Amniotic epithelial cell (primary cell): ENCODE data around the gene LSR.
"Not testable (repeated sequence)": the region's sequence is repeated elsewhere in the genome, so short reads cannot be mapped to it uniquely, and the experiment has no call there.

ENCODE experiments used
- DNase-seq: peaks from one replicate; pipeline ENCODE4 v3.0.0-alpha.2; 2010; ENCODE audit warnings: low read depth

The LSR gene

GRCh38 chr19:35267818-35268535 is 19.2 kb downstream of the LSR start:
- peak; percentile 47 for DNase-seq

DNA sequence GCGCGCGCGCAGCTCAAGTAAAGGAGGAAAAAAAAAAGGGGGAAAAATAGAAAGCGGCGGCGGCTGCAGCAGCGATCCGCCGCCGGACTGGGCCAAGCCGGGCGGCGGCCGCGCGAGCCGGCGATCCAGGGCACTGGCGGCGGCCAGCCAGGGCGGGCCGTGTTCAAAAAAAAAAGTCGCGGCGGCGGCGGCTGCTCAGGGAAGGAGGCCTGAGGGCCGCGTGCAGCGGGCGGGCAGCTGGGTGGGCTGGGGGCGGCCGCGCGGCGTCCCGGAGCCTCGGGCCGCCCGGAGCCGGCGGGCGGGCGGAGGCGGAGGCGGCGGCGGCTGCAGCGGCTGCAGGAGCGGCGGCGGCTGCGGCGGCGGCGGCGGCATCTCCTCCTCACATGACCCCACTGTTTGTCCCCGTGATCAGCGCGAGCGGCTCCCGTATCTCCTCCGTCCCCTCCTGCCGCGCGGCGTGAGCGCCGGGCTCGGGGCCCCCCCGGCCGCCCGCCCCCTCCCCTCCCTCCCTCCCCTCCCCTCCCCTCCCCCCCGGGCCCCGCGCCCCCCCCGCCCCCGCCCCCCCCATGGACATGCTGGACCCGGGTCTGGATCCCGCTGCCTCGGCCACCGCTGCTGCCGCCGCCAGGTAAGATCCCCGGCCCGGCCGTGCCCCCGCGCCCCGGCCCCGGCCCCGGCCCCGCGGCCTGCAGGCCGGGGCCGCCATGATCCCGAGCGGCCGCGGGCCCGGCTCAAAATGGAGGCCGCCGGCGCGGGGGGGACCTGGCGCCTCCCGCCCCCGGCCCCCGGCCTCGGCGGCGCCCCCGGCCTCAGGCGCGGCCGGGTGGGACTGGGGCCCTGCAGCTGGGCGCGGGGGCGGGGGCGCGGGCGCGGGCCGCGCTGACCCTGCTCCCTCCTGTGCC is 20.0 kb downstream of the LSR start, which contains the start of gene USF2:
USF2 (plus strand) TSS at position 427 of the 902 bp plus-strand sequence; CDS start at position 567, 140 bp downstream.
- peak; percentile 72 for DNase-seq

GRCh38 chr19:35269438-35270117 is 20.8 kb downstream of the LSR start:
- DNase-seq, result peak; percentile 75

GRCh38 chr19:35270381-35270811 is 21.6 kb downstream of the LSR start:
- no peak for DNase-seq

DNA sequence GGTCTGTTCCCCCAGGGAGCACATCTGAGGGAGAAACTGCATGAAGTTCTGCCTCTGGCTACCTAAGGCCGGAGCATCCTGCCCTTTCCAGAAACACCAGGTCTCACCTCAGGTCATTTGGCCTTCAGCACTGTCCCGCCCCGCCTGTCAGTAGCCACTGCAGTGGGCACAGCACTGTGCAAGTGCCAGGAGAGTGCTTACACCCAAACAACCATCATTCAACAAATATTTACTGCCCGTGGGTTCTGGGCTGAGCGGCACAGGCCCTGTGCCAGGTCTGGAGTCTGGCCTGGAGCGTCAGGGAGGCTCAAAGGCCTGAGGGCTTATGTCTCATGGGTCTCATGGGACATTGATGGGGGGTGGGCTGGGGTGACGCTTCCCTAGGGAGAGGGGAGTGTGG is 22.7 kb downstream of the LSR start:
- no peak for DNase-seq

DNA sequence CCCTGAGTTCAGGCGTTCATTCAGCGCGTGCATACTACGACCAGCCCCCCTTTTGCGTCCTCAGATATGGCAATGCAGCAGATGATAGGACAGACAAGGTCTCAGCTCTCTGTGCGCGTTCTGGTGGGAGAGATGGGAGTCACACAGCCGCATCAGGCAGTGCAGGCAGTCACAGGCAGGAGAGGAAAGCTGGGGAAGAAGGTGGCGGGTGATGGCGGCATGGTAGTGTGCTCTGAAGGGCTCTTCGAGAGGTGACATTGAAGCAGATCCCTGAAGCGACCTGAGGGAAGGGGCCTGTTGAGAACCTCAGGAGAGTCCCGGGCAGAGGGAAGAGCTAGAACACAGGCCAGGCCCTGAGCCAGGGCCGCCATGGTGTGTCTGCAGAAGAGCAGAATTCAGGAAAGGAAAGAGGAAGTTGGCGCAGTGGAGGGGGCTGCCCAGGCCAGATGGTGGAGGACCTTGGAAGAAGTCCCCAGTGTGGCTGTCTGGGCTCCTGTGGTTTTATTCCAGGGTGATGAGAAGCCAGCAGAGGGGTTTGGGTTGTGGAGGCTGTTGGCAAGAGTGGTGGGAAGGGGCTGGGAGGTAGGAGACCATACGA is 23.4 kb downstream of the LSR start:
- DNase-seq, result no peak

DNA sequence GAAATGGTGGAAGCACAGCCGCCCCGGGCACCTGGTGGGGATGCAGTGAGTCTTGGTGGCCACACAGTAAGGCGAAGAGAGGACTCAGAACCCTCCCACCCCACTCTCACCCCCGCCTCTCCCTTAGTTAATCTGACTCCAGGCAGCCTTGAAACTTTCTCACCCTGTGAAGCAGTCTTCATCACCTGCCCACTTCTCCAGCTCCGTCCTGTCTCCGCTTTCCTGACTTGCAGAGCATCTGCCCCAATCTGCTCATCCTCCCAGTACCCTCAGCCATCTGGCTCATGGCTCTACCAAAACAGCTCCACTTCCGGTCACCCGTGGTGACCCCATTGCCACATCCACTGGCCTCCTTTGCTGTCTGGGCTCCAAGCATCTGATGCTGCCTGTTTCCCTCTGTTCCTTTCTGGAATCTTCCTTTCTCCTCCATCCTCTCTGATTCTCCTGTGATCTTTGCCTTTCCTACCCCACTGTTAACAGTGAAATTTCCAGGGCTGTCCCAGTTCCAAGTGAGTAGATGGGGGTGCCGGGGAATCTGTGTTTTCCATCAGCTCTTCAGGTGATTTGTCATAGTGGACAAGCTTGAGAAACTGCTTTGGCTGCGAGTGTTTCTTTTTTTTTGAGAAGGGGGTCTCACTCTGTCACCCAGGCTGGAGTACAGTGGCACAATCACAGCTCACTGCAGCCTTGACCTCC is 24.3 kb downstream of the LSR start:
- DNase-seq, result no peak

- no peak for DNase-seq
Observed at GRCh38 chr19:35273686-35274259, 25.0 kb downstream of the LSR start.

GRCh38 chr19:35274323-35274722 is 25.5 kb downstream of the LSR start:
- DNase-seq, result no peak

- no peak for DNase-seq
Observed at GRCh38 chr19:35276706-35277281, 28.0 kb downstream of the LSR start.

GRCh38 chr19:35278578-35279284 is 29.9 kb downstream of the LSR start:
- no peak for DNase-seq

DNA sequence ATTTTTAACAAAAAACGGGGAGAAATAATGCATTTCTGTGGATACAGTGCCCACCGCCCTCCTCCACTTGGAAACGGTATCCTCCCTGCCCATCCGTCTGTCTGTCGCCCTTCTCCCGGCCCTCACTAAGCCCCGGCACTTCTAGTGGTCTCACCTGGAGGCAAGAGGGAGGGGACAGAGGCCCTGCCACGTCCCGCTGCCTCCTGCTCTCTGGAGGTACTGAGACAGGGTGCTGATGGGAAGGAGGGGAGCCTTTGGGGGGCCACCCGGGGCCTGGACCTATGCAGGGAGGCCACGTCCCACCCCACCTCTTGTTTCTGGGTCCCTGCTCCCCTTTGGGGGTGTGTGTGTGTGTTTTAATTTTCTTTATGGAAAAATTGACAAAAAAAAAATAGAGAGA is 30.6 kb downstream of the LSR start:
- DNase-seq, result no peak

DNA sequence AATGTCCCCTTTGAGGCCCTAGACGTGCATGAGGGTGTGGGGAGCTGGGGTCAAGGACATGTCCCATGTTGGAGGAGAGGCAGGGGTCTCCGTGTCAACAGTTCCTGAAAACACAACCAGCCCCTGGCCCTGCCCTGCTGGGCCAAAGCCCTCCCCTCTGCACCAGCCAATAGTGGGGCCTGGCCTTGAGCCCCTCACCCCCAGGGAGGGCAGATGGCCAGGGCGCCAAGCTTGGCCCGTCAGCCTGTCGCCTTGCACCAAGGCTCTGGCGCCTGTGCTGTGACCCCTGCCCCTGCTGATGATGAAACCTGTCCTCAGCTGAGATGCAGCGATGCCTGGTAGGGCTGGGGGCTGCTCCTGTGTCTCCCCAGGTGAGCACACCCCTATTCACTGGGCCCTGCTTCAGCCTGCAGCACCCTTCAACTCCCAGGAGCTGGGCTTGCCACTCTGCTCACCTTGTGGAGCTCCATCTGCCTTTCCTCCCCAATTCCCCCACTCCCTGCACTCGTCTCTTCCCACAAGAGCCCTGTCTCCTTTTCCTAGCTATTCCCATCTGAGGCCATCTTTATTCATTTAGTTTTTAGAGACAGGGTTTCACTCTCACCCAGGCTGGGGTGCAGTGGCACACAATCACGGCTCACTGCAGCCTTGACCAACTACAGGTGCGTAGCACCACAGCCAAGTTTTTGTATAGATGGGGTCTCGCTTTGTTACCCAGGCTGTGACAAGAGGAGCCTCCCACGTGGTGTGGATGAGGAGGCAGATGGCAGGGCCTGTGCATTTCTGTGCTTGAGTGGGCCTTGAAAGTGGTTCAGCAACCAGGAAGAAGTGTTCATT is 31.4 kb downstream of the LSR start:
- DNase-seq, result no peak

GRCh38 chr19:35281303-35281702 is 32.5 kb downstream of the LSR start:
- DNase-seq, result no peak

DNA sequence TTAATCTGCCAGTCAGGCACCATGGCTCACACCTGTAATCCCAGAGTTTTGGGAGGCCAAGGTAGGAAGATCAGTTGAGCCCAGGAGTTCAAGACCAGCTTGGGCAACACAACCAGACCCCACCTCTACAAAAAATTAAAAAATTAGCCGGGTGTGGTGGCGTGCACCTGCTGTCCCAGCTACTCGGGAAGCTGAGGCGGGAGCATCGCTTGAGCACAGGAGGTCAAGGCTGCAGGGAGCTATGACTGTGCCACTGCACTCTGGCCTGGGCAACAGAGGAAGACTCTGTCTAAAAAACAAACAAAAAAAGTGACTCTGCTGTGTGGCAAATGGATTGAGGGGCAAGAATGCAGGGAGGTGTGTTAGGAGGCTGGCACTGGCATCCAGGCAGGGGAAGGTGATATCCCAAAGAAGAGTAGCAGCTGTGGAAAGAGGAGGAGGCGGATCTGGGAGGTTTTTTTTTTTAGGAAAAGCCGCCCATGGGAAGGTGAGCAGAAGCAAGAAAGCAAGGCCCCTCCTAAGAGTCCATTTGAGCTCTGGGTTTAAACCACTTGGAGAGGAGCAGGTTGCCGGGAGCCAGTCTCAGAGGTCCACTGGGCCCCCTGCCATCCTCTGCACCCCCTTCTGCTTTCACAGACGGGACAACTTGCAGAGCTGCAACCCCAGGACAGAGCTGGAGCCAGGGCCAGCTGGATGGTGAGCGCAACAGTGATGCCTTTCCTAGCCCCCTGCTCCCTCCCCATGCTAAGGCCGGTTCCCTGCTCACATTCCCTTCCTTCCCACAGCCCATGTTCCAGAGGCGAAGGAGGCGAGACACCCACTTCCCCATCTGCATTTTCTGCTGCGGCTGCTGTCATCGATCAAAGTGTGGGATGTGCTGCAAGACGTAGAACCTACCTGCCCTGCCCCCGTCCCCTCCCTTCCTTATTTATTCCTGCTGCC is 35.6 kb downstream of the LSR start:
- no peak for DNase-seq

- no peak for DNase-seq
Observed at GRCh38 chr19:35285095-35285449, 36.3 kb downstream of the LSR start.

GRCh38 chr19:35285465-35285864 is 36.7 kb downstream of the LSR start:
- not testable (repeated sequence) for DNase-seq

DNA sequence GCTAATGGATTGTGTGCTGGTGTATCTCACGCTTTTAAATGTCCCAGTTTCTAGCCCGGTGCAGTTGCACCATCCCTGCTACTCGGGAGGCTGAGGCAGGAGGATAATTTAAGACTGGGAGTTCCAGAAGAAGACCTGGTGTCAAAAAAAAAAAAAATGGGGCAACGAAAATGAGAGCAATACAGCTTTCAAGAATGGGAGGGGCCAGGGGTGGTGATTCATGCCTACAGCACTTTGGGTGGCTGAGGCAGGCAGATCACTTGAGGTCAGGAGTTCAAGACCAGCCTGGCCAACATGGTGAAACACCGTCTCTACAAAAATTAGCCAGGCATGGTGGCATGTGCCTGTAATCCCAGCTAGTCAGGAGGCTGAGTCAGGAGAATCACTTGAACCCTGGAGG is 37.3 kb downstream of the LSR start:
- not testable (repeated sequence) for DNase-seq
